Endothelial cell of umbilical vein (primary cell): ENCODE measurements around the gene ZSWIM4. TPM values are rescaled to one million over a fixed set of nuclear protein-coding genes. Genes with fewer than 3 reads are reported as not detected.

ENCODE experiments used
- BruUV-seq: library from RNA; stranded (reverse); fragments of 400-500 nt; replicated peaks from 2 replicates; lab custom pipeline; 2021; lab: Mats Ljungman, UMichigan
- CTCF ChIA-PET: fragments of 300-600, 350-600 bp; sonication (Branson Sonifier 250); formaldehyde crosslinking; loops from one replicate; lab custom pipeline; 2021; ENCODE audit warnings: antibody characterized with exemption, inconsistent platforms; lab: Charles Lee
- POLR2A ChIA-PET: fragments of 300-600, 350-600 bp; sonication (Branson Sonifier 250); formaldehyde crosslinking; loops from one replicate; lab custom pipeline; 2021; ENCODE audit warnings: antibody characterized with exemption, inconsistent platforms; lab: Charles Lee
- DNase-seq: peaks from one replicate; pipeline ENCODE4 v3.0.0-alpha.2; 2011; ENCODE audit warnings: low read depth, low spot score
- FAIRE-seq: peaks from 2 replicates; lab custom pipeline; 2011; peaks lifted over from hg19 to GRCh38; lab: Jason Lieb, UNC
- H2AFZ ChIP-seq: 2 replicates; pipeline ENCODE4 v1.6.0; 2012; ENCODE audit warnings: low read depth, low read length, control low read depth, inconsistent platforms
- H3K27ac ChIP-seq: 2 replicates; pipeline ENCODE4 v1.5.1; 2011; ENCODE audit warnings: low read depth, mild to moderate bottlenecking, control low read depth, low read length, moderate library complexity; ENCODE audit not compliant: insufficient read depth
- H3K27me3 ChIP-seq, 2 experiments: 2 replicates each; pipeline versions ENCODE4 v1.6.0 to v1.6.1; 2011; ENCODE audit warnings: low read length in 2 of 2, mixed read lengths in 1 of 2; ENCODE audit not compliant: control insufficient read depth in 2 of 2, insufficient read depth in 2 of 2
- H3K36me3 ChIP-seq, 2 experiments: 2 replicates in 1 of 2; 3 replicates in 1 of 2; pipeline ENCODE4 v1.5.1; 2011; ENCODE audit warnings: low read length in 2 of 2, mild to moderate bottlenecking in 1 of 2, moderate library complexity in 1 of 2; ENCODE audit not compliant: control insufficient read depth in 2 of 2, insufficient read depth in 2 of 2; ENCODE audit errors: extremely low read depth in 1 of 2
- H3K4me1 ChIP-seq: 3 replicates; pipeline ENCODE4 v1.5.1; 2011; ENCODE audit warnings: mild to moderate bottlenecking, low read length; ENCODE audit not compliant: control insufficient read depth, insufficient read depth; ENCODE audit errors: extremely low read depth
- H3K4me2 ChIP-seq: 2 replicates; pipeline ENCODE4 v1.6.1; 2011; ENCODE audit warnings: low read length, control low read depth, mixed read lengths; ENCODE audit not compliant: insufficient read depth
- H3K4me3 ChIP-seq, 3 experiments: fragments of 200-600 bp in 1 of 3; sonication (generic), shearing (Covaris generic) in 1 of 3; replicated peaks in 1 of 3; 2 replicates each; pipeline ENCODE4 v1.5.1; 2011 to 2016; ENCODE audit warnings: control low read depth in 3 of 3, low read length in 3 of 3, mild to moderate bottlenecking in 2 of 3, inconsistent platforms in 1 of 3, low read depth in 1 of 3, moderate library complexity in 1 of 3; ENCODE audit not compliant: insufficient read depth in 1 of 3
- H3K79me2 ChIP-seq: 2 replicates; pipeline ENCODE4 v1.6.0; 2012; ENCODE audit warnings: low read length, inconsistent platforms; ENCODE audit not compliant: control insufficient read depth, insufficient read depth
- H3K9ac ChIP-seq: replicated peaks from 2 replicates; pipeline ENCODE3; 2011; ENCODE audit warnings: low read length, control low read depth; ENCODE audit not compliant: insufficient read depth; ENCODE audit errors: extremely low read depth
- H3K9me1 ChIP-seq: replicated peaks from 3 replicates; pipeline ENCODE4 v1.6.0; 2011; ENCODE audit warnings: mild to moderate bottlenecking, low read length; ENCODE audit not compliant: control insufficient read depth, insufficient read depth; ENCODE audit errors: extremely low read depth
- H3K9me3 ChIP-seq: replicated peaks from 2 replicates; pipeline ENCODE4 v1.5.1; 2012; ENCODE audit warnings: low read length, inconsistent platforms; ENCODE audit not compliant: control insufficient read depth, insufficient read depth
- H4K20me1 ChIP-seq: replicated peaks from 2 replicates; pipeline ENCODE3; 2011; ENCODE audit warnings: mild to moderate bottlenecking, low read length; ENCODE audit not compliant: control insufficient read depth, insufficient read depth; ENCODE audit errors: extremely low read depth
- GATA2 ChIP-seq: IDR thresholded peaks from 2 replicates; pipeline ENCODE4 v1.7.0; 2011; ENCODE audit warnings: low read depth, mild to moderate bottlenecking, moderate library complexity, mixed read lengths, low read length; ENCODE audit not compliant: insufficient read length, insufficient read depth
- MYC ChIP-seq: IDR thresholded peaks from one replicate; pipeline ENCODE4 v1.6.1; 2011; ENCODE audit warnings: mild to moderate bottlenecking, low read depth, low read length
- POLR2A ChIP-seq: IDR thresholded peaks from 2 replicates; pipeline ENCODE4 v1.6.1; 2012; ENCODE audit warnings: low read depth, mild to moderate bottlenecking, control low read depth, low read length
- dilution Hi-C: fragments of 300-500 bp; cut with MboI; formaldehyde crosslinking; loops from one replicate; pipeline ENCODE4 v1.15.0; 2019; ENCODE audit warnings: low sequenced_read_pairs; ENCODE audit not compliant: extremely low pct_ligation_motif_present
- intact Hi-C: fragments of 100-400 bp; cut with micrococcal nuclease; formaldehyde crosslinking; loops from one replicate; pipeline ENCODE4 v1.10.0; 2022
- polyA plus RNA-seq, 4 experiments: library from polyadenylated mRNA; depleted of rRNA in 3 of 4; stranded (reverse) in 3 of 4; unstranded in 1 of 4; fragments of >200 nt; gene quantifications; 2 replicates each; pipeline versions ENCODE4 v1.2.1 to v1.2.3, GENCODE V29; 2011 to 2012; ENCODE audit warnings: missing spikeins in 1 of 4
- total RNA-seq: library from RNA; stranded (reverse); gene quantifications from 2 replicates; pipeline ENCODE4 v1.2.3, GENCODE V29; 2021
- TF ChIP-seq, protein P1 (sequence below), 2 donors: IDR thresholded peaks; 1 replicate in 1 of 2; 2 replicates in 1 of 2; pipeline ENCODE4 v1.5.1; 2011; ENCODE audit warnings: low read length in 2 of 2, mild to moderate bottlenecking in 2 of 2, moderate library complexity in 2 of 2, control low read depth in 1 of 2, inconsistent platforms in 1 of 2, low read depth in 1 of 2; ENCODE audit not compliant: insufficient read depth in 1 of 2; ENCODE audit errors: extremely low read depth in 1 of 2

Gene ZSWIM4
- total and polyA plus RNA-seq, 2 donors (not counting 3 experiments of a cell fraction or from before 2014, with no cell fraction given): 12.7 to 26.6 TPM

DNA sequence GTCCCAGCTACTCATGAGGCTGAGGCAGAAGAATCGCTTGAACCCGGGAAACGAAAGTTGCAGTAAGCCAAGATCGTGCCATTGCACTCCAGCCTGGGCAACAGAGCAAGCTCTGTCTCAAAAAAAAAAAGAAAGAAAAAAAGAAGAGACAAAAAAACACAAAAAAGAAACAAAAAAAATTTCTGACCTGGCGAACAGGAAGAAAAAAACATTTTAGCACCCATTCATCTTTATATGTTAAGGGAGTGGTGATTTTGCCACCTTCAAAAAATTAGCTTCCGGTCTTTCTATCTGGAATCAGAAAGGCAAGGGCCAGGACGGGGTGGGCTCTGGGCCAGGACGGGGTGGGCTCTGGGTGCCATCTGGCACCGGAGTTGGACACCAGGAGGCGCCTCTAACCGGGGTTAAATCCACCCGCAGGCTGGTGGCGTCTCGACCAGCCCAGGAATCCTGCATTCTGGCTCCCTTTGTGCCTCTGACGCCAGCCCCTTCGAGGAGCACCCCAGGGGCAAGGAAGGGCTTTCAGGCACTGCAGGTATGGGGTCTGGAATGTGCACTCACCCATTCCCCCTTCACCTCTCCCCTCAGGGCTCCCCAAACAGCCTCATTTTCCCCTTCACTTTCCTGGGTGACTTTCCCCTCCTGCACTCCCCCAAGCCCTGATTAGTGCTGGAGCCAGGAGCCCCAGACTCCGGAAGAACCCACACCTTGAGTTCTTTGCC is 10.4 kb upstream of the ZSWIM4 start:
- ChIA-PET CTCF (interaction anchor here (0.7 to 4.8 kb wide), 14 partner anchors 9 to 287 kb away, joined by 3 to 62 read pairs (median 4); partner anchors contain the start of genes C19orf53, MISP3 and ZSWIM4), POLR2A (no interaction called here)
- dilution Hi-C loops (no loop called here), intact Hi-C loops (loop anchor here (1.0 to 5.0 kb wide), 4 partner anchors 53 to 287 kb away; partner anchors contain the start of gene MISP3)
- H3K4me2 ChIP-seq: no peak overlapping the region
- H3K4me1 ChIP-seq: peaks cover 27% of the 10 kb centered on the region
- FAIRE-seq: peak; percentile 65
- no peaks in the 10 kb centered on the region for H3K27me3 ChIP-seq
- H3K36me3 ChIP-seq: no peaks in the 10 kb centered on the region
- no peaks in the 10 kb centered on the region for H4K20me1 ChIP-seq
- H3K79me2 ChIP-seq: no peaks in the 10 kb centered on the region
- H3K9me3 ChIP-seq: no peaks in the 10 kb centered on the region
- no peak for TF ChIP-seq GATA2
- TF ChIP-seq MYC: no peak
- TF ChIP-seq, protein P1, sequence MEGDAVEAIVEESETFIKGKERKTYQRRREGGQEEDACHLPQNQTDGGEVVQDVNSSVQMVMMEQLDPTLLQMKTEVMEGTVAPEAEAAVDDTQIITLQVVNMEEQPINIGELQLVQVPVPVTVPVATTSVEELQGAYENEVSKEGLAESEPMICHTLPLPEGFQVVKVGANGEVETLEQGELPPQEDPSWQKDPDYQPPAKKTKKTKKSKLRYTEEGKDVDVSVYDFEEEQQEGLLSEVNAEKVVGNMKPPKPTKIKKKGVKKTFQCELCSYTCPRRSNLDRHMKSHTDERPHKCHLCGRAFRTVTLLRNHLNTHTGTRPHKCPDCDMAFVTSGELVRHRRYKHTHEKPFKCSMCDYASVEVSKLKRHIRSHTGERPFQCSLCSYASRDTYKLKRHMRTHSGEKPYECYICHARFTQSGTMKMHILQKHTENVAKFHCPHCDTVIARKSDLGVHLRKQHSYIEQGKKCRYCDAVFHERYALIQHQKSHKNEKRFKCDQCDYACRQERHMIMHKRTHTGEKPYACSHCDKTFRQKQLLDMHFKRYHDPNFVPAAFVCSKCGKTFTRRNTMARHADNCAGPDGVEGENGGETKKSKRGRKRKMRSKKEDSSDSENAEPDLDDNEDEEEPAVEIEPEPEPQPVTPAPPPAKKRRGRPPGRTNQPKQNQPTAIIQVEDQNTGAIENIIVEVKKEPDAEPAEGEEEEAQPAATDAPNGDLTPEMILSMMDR (IDR thresholded peaks at IDR 0.05; ENCODE audit: extremely low read depth in 1 of 2, insufficient read depth in 1 of 2, low read depth in 1 of 2, low read length in 2 of 2): peak; percentile 67 to 85
- TF ChIP-seq POLR2A: no peak
- no peak overlapping the region for H3K4me3 ChIP-seq
- no peak overlapping the region for H3K27ac ChIP-seq
- BruUV-seq: no TSS peak
- peak overlapping the region; percentile 17 for H2AFZ ChIP-seq
- H3K9me1 ChIP-seq: no peaks in the 10 kb centered on the region
- no peak overlapping the region for H3K9ac ChIP-seq
- peak; percentile 62 for DNase-seq
